GM12872 (cell line): ENCODE results near the gene ADAMTS14.

Source experiments
- CTCF ChIP-seq: IDR thresholded peaks from 3 replicates; pipeline ENCODE4 v1.5.1; 2011; ENCODE audit warnings: low read depth, mild to moderate bottlenecking, low read length, moderate library complexity; ENCODE audit not compliant: insufficient read depth

ADAMTS14 gene

DNA sequence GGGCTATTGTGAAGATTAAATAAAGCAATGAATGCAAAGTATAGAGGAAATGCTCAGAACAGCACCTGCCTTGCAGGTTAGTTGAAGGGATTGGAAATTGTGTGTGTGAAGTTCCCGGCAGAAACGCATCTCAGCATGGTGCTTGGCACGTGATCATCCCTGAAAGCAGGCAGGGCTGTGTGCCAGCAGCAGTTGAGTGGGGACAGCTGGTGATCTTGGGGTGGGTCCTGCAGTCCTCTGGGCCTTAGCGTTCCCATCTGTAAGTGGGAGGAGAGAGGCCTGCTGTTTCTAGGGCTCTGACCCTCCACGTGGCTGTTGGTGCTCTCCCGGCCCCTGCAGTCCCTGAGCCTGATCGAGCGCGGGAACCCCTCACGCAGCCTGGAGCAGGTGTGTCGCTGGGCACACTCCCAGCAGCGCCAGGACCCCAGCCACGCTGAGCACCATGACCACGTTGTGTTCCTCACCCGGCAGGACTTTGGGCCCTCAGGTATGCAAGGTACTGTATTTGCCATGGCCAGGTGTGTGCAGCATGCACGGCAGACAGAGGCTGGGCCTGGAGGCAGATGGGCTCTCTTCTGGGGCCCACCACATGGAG is 57.6 kb downstream of the ADAMTS14 start:
- TF ChIP-seq CTCF, result no peak

DNA sequence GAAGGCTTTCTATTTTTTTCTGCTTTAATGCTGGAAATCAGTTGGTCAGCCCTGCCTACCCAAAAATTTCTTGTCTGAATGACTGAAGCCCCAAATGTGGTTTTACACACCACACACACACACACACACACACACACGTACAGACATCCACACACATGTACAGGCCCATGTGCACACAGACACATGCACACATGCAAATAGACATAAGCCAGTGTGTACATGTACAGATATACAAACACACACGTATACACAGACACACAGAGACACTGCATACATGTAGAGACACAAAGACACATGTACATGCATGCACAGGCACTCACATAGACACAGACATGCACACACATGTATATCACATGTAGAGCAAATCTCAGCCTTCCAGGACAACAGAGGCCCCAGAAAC is 58.6 kb downstream of the ADAMTS14 start:
- no peak for TF ChIP-seq CTCF

DNA sequence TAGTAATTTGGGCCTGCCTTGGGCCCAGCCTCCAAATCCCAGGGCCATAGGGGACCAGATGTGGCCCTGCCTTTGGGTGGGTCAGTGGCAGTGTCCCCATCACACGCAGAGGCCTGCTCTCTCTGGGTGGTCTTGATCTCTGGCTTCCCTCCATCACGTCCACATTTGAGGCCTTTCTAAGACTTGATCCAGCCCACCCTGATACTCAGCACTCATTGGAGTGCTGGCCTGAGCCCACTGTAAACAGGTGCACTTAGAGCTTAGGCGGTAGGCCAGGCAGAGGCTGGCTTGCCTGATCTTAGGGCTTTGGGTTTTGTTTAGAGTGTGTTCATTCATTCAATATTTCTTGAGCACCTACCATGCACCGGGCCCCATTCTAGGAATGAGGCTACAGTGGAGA is 60.3 kb downstream of the ADAMTS14 start:
- TF ChIP-seq CTCF, result no peak

GRCh38 chr10:70733051-70733450 is 60.7 kb downstream of the ADAMTS14 start:
- TF ChIP-seq CTCF, result no peak

DNA sequence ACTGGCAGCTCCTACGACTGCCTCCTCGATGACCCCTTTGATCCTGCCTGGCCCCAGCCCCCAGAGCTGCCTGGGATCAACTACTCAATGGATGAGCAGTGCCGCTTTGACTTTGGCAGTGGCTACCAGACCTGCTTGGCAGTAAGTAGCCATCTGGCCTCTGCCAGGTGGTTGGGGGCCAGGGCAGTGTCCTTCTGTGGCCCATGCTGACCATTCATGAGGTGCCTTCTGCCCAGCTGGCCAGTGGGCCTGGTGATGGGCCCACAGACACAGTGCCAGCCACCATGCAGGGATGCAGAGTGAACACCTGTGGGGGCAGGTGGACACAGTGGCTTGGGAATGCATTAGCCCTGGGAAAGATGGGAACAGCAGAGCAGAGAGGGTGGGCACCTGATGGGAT is 62.9 kb downstream of the ADAMTS14 start:
- TF ChIP-seq CTCF, result no peak

DNA sequence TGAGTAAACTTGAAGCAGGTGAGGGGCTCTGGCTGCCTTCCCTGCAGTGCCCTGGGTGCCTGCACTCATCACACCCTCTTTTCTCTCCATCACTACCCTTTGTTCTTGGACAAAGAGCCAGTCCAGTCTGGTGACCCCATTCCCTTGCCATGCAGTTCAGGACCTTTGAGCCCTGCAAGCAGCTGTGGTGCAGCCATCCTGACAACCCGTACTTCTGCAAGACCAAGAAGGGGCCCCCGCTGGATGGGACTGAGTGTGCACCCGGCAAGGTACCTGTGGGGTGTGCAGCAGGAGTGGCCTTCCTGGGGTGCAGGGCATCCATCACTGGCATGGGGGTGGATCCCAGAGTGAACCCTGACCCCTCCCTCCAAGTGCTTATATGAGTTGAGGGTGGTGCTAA is 64.2 kb downstream of the ADAMTS14 start:
- TF ChIP-seq CTCF, result no peak

DNA sequence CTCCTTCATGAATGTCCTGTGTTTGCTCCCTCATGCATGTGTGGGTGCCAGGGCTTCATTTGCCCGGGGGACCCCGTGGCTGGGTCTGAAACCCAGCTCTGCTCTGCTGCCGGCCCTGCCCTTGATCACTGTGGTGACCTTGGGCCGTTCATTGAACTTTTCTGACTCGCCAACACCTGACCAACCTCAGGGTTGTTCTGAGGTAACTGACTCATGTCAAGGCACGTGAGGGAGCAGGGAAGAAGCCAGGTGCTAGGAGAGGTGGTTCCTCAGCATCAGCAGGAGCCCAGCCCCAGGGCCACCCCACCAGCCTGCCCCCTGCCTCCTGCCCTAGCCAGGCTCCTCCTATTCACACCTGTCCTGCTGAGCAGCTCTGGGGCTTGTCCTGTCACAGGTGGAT is 64.9 kb downstream of the ADAMTS14 start:
- TF ChIP-seq CTCF, result no peak
